ENCODE results near the gene PDE4D. TPM values are rescaled to one million over a fixed set of nuclear protein-coding genes. Genes with fewer than 3 reads are reported as not detected.

PDE4D gene
- total RNA-seq, 1 donor from 2014 or later, result 14.2 TPM

DNA sequence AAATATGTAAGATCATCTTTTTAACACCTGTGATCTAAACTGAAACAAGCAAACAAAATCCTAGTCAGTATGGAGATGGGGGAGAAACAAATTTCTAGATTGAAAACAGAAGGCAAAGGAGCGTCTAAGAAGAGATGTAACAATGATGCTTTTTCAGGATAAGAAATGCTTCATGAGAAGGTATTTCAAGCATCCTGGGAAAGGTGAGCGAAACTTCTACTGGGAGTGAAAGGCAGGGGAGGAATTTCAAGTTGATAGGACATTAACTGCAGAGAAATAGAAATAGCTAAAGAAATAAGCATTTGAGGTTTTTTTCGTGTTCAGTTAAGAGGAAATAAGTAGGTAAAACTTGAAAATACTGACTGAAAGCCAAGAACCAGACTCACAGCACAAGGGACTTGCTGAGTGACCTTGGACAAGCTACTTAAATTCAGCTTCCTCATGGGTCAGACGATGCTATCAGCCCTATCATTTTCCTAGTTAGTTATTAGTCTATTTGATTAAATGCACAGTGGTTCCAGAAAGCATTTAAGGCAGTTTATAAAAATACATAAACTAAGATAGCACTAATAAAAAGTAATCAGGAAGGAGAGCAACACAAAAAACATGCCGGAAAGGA is 406.3 kb downstream of the PDE4D start:
- H3K4me1 Mint-ChIP-seq (ENCODE audit: low read depth, unreplicated experiment), result peaks cover 59% of the 10 kb centered on the region

DNA sequence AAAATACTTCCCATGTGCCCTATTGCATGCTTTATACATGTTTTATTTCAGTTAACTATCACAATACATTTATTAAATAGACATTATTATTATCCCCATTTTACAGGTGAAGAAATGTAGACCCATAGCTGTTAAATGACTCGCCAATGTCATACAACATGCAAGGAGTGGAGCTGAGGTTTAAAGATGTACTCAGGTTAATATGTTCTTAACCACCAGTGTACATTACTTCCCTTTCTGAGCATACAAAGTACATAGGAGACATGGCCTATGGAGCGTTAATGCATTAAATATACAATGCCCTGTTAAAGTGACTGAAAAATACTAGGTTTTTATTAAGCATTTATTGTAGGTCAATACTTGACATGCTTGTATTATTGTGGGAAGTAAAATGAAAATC is 407.0 kb downstream of the PDE4D start:
- DNase-seq (ENCODE audit: low read depth) (no peak), FAIRE-seq (no peak)
- H2AFZ ChIP-seq (ENCODE audit: low read depth, low read length), result no peak overlapping the region
- H3K9me3 ChIP-seq (ENCODE audit: insufficient read depth, low read depth, low read length), result no peaks in the 10 kb centered on the region
- TF ChIP-seq EZH2 (IDR thresholded peaks at IDR 0.05; ENCODE audit: insufficient read depth, low read length) (no peak), CTCF (IDR thresholded peaks at IDR 0.05; ENCODE audit: insufficient read depth, low read depth, low read length) (no peak)
- Mint-ChIP-seq H3K4me1 (ENCODE audit: low read depth, unreplicated experiment) (peaks cover 59% of the 10 kb centered on the region), H3K27ac (ENCODE audit: unreplicated experiment) (no peak overlapping the region), H3K27me3 (ENCODE audit: low read depth, unreplicated experiment) (no peaks in the 10 kb centered on the region), H3K4me3 (ENCODE audit: unreplicated experiment) (no peak overlapping the region), H3K36me3 (ENCODE audit: low read depth, unreplicated experiment) (no peaks in the 10 kb centered on the region), H3K9me3 (ENCODE audit: unreplicated experiment) (no peaks in the 10 kb centered on the region)
- no peaks in the 10 kb centered on the region for H3K36me3 ChIP-seq (ENCODE audit: insufficient read depth, low read length)
- H3K4me2 ChIP-seq (ENCODE audit: low read length), result no peak overlapping the region
- H4K20me1 ChIP-seq (ENCODE audit: insufficient read depth, low read length), result no peaks in the 10 kb centered on the region
- no peak overlapping the region for H3K27ac ChIP-seq (ENCODE audit: low read depth, low read length)
- H3K4me3 ChIP-seq (ENCODE audit: insufficient read depth, low read depth, low read length), result no peak overlapping the region
- H3K79me2 ChIP-seq (ENCODE audit: insufficient read depth, low read length), result no peaks in the 10 kb centered on the region
- peaks cover 13% of the 10 kb centered on the region for H3K4me1 ChIP-seq (ENCODE audit: insufficient read depth, low read length)
- H3K27me3 ChIP-seq (ENCODE audit: insufficient read depth, low read length), result no peaks in the 10 kb centered on the region
- H3K9ac ChIP-seq (ENCODE audit: low read length), result no peak overlapping the region

More for the DNA sequence above, 406.3 kb downstream of the PDE4D start:
- DNase-seq (ENCODE audit: low read depth) (no peak), FAIRE-seq (no peak)
- H3K4me3 Mint-ChIP-seq (ENCODE audit: unreplicated experiment), result no peak overlapping the region
- H3K27ac ChIP-seq (ENCODE audit: low read depth, low read length), result no peak overlapping the region
- H3K4me2 ChIP-seq (ENCODE audit: low read length), result no peak overlapping the region
- no peaks in the 10 kb centered on the region for H3K9me3 ChIP-seq (ENCODE audit: insufficient read depth, low read depth, low read length)
- H3K27me3 Mint-ChIP-seq (ENCODE audit: low read depth, unreplicated experiment), result no peaks in the 10 kb centered on the region
- peaks cover 13% of the 10 kb centered on the region for H3K4me1 ChIP-seq (ENCODE audit: insufficient read depth, low read length)
- H3K27me3 ChIP-seq (ENCODE audit: insufficient read depth, low read length), result no peaks in the 10 kb centered on the region
- H3K36me3 Mint-ChIP-seq (ENCODE audit: low read depth, unreplicated experiment), result no peaks in the 10 kb centered on the region
- H3K36me3 ChIP-seq (ENCODE audit: insufficient read depth, low read length), result no peaks in the 10 kb centered on the region
- no peaks in the 10 kb centered on the region for H4K20me1 ChIP-seq (ENCODE audit: insufficient read depth, low read length)
- H3K9me3 Mint-ChIP-seq (ENCODE audit: unreplicated experiment), result no peaks in the 10 kb centered on the region
- no peak overlapping the region for H3K9ac ChIP-seq (ENCODE audit: low read length)
- no peak overlapping the region for H3K27ac Mint-ChIP-seq (ENCODE audit: unreplicated experiment)
- TF ChIP-seq CTCF (IDR thresholded peaks at IDR 0.05; ENCODE audit: insufficient read depth, low read depth, low read length) (no peak), EZH2 (IDR thresholded peaks at IDR 0.05; ENCODE audit: insufficient read depth, low read length) (no peak)
- no peak overlapping the region for H2AFZ ChIP-seq (ENCODE audit: low read depth, low read length)
- H3K4me3 ChIP-seq (ENCODE audit: insufficient read depth, low read depth, low read length), result no peak overlapping the region
- H3K79me2 ChIP-seq (ENCODE audit: insufficient read depth, low read length), result no peaks in the 10 kb centered on the region

DNA sequence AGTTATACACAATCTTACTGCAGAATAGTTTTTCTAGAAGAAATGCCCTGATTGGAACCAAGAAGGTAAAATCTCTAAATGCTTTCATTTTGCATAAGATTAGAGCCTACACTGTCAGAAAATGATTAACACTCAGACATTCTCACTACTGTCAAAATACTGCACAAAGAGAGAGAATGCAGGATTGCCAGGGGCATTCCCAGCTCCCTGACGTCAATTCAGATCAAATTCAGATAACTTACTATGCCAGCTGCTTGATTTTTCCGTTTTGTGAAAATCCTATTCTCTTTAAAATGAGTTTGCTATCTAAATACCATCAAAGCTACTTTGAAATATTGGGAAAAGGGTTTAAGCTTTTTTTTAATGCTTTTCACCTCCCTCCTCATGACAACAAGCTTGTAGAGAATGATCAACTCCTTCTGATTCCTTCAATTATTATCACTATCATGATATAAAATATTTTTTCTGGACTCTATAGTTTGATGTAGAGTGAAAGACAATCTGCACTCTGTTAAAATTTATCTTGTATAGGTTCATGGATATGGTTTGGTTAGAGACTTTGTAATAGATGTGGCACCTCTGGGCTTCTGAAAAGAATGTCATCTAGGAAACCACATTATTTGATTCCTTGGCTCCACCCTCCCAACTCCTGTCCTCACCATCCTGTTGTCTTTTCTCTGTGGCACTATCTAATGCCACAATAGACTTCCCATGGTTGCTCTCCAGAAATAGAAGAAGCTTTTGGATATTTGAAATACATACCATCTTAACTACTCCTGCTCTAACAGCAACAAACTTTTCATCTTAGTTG is 407.7 kb downstream of the PDE4D start:
- H3K36me3 ChIP-seq (ENCODE audit: insufficient read depth, low read length), result no peaks in the 10 kb centered on the region
- H3K9ac ChIP-seq (ENCODE audit: low read length), result no peak overlapping the region
- H3K4me1 Mint-ChIP-seq (ENCODE audit: low read depth, unreplicated experiment), result peaks cover 59% of the 10 kb centered on the region
- H2AFZ ChIP-seq (ENCODE audit: low read depth, low read length), result no peak overlapping the region
- no peak for TF ChIP-seq EZH2 (IDR thresholded peaks at IDR 0.05; ENCODE audit: insufficient read depth, low read length)
- TF ChIP-seq CTCF (IDR thresholded peaks at IDR 0.05; ENCODE audit: insufficient read depth, low read depth, low read length), result no peak
- H3K9me3 ChIP-seq (ENCODE audit: insufficient read depth, low read depth, low read length), result no peaks in the 10 kb centered on the region
- no peak overlapping the region for H3K4me3 ChIP-seq (ENCODE audit: insufficient read depth, low read depth, low read length)
- no peak overlapping the region for H3K27ac Mint-ChIP-seq (ENCODE audit: unreplicated experiment)
- H3K27me3 ChIP-seq (ENCODE audit: insufficient read depth, low read length), result no peaks in the 10 kb centered on the region
- peaks cover 13% of the 10 kb centered on the region for H3K4me1 ChIP-seq (ENCODE audit: insufficient read depth, low read length)
- no peaks in the 10 kb centered on the region for H4K20me1 ChIP-seq (ENCODE audit: insufficient read depth, low read length)
- H3K9me3 Mint-ChIP-seq (ENCODE audit: unreplicated experiment), result no peaks in the 10 kb centered on the region
- no peaks in the 10 kb centered on the region for H3K79me2 ChIP-seq (ENCODE audit: insufficient read depth, low read length)
- H3K4me3 Mint-ChIP-seq (ENCODE audit: unreplicated experiment), result no peak overlapping the region
- no peaks in the 10 kb centered on the region for H3K36me3 Mint-ChIP-seq (ENCODE audit: low read depth, unreplicated experiment)
- no peak overlapping the region for H3K27ac ChIP-seq (ENCODE audit: low read depth, low read length)
- no peak overlapping the region for H3K4me2 ChIP-seq (ENCODE audit: low read length)
- DNase-seq (ENCODE audit: low read depth), result peak; percentile 39
- FAIRE-seq, result no peak
- no peaks in the 10 kb centered on the region for H3K27me3 Mint-ChIP-seq (ENCODE audit: low read depth, unreplicated experiment)

Data from astrocyte (in vitro differentiated cells and primary cell).